Measurements from ENCODE around the gene SPHK2.

The SPHK2 gene

GRCh38 chr19:48613852-48614435, 5.4 kb upstream of the SPHK2 start:
- TF ChIP-seq, protein P1, sequence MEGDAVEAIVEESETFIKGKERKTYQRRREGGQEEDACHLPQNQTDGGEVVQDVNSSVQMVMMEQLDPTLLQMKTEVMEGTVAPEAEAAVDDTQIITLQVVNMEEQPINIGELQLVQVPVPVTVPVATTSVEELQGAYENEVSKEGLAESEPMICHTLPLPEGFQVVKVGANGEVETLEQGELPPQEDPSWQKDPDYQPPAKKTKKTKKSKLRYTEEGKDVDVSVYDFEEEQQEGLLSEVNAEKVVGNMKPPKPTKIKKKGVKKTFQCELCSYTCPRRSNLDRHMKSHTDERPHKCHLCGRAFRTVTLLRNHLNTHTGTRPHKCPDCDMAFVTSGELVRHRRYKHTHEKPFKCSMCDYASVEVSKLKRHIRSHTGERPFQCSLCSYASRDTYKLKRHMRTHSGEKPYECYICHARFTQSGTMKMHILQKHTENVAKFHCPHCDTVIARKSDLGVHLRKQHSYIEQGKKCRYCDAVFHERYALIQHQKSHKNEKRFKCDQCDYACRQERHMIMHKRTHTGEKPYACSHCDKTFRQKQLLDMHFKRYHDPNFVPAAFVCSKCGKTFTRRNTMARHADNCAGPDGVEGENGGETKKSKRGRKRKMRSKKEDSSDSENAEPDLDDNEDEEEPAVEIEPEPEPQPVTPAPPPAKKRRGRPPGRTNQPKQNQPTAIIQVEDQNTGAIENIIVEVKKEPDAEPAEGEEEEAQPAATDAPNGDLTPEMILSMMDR (IDR thresholded peaks at IDR 0.05; ENCODE audit: extremely low read depth, missing control alignments), result no peak
- DNase-seq (ENCODE audit: low spot score), result no peak

DNA sequence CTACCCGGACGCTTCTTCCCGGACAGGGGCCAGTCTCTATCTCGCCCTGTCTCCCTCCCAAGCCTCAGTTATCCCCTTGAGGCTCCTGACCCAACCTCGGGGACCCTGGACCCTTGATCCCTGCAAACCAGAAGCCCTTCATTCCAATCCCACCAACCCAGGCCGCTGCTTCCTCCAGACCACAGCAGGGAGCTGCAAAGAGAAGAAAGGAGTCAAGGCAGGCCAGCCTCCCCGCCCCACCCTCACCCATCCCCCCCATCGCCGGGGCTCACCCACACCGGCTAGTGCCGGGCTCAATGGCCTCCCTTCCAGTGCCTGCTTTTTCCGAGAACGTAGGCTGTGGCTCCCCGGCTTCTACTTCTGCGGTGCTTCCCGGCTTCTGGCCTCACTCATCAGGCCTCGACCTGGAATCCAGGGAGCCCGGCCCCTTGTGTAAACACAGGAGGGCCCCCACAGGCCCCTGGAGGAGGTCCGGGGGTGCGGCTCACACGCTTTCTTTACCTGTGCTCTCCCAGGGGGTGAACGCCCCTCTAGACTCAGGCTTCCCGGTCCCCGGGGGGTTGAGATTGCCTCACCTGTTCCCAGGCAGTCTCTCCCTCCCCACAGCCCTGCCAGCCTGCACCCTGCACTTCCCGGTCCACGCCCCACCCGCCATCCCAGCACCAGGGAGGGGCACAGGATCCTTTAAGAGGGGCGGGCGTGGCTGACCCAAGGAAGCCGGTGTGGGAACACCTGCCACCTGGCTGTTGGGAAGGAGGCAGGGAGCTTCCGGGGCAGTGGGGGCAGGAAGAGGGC, 4.7 kb upstream of the SPHK2 start, which contains the start of gene FAM83E:
FAM83E (minus strand) TSS at position 641 of the 795 bp plus-strand sequence. CDS start 1,704 bp downstream, outside the sequence.
- TF ChIP-seq, protein P1 (IDR thresholded peaks at IDR 0.05; ENCODE audit: extremely low read depth, missing control alignments), result no peak
- no peak for DNase-seq (ENCODE audit: low spot score)

- no peak for DNase-seq (ENCODE audit: low spot score)
- TF ChIP-seq, protein P1 (IDR thresholded peaks at IDR 0.05; ENCODE audit: extremely low read depth, missing control alignments), result no peak
Measured at GRCh38 chr19:48615231-48616040, 3.9 kb upstream of the SPHK2 start.

DNA sequence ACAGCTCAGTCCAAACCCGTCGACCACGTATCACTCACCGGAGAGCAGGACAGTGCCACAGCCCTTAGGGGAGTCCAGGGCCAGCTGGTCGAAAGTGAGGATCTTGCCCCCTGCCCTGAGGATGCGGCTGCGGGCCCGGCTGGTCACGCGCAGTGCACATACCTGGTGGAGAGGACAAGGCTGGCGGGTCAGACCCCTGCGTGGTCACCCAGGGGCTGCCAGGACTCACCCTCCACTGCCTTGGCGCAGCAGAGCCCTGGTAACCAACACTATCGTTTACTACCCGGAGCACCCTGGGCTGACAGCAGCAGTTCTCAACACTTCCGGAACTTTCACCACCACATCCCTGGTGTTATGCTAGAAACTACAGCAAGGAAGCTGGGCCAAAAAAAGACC, 3.3 kb upstream of the SPHK2 start:
- no peak for DNase-seq (ENCODE audit: low spot score)
- TF ChIP-seq, protein P1 (IDR thresholded peaks at IDR 0.05; ENCODE audit: extremely low read depth, missing control alignments), result no peak

DNA sequence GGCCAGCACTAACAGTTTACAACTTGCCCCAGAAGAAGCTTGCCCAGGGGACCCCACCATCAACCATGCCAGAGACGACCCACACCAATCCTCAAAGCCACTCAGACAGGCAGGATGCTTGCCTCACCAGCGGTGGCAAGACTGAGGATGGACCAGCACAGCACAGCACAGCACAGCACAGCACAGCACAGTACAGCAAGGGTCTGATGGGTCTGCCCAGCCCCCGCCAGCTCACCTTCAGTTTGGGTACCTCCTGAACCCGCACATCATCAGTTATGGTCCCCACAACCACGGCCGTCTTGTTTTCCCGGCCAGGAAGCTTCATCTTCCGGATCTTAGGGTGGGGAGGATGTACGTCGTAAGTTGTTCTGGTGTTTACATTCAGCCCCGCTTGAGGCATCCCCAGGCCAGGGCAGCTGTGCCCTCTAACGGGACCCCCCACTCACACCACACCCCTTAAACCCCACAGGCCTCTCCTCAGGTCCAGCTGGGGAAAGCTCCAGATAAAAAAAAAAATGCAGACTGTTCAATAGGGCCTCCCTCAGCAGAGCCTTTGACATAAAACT, 2.7 kb upstream of the SPHK2 start:
- no peak for DNase-seq (ENCODE audit: low spot score)
- TF ChIP-seq, protein P1 (IDR thresholded peaks at IDR 0.05; ENCODE audit: extremely low read depth, missing control alignments), result no peak

- TF ChIP-seq, protein P1 (IDR thresholded peaks at IDR 0.05; ENCODE audit: extremely low read depth, missing control alignments), result no peak
- DNase-seq (ENCODE audit: low spot score), result no peak
Measured at GRCh38 chr19:48617146-48617937, 2.0 kb upstream of the SPHK2 start.
